Naive thymus-derived CD4-positive, alpha-beta T cell (primary cell): ENCODE data around the gene HSPA9. TPM values are rescaled to one million over a fixed set of nuclear protein-coding genes. Genes with fewer than 3 reads are reported as not detected.

Experiments used
- ATAC-seq: fragments of 150-1000 bp; cut with Tn5 transposase; 2 replicates; pipeline ENCODE4 v1.10.0; 2021; ENCODE audit warnings: mild to moderate bottlenecking, moderate library complexity
- CTCF ChIA-PET: fragments of 350-600 bp; sonication (Branson Sonifier 250); formaldehyde crosslinking; loops from one replicate; lab custom pipeline; 2021; ENCODE audit warnings: antibody characterized with exemption; lab: Charles Lee
- POLR2A ChIA-PET: fragments of 350-600 bp; sonication (Branson Sonifier 250); formaldehyde crosslinking; loops from one replicate; lab custom pipeline; 2021; ENCODE audit warnings: antibody characterized with exemption, inconsistent platforms; lab: Charles Lee
- DNase-seq, 9 donors: peaks; one replicate each; pipeline versions ENCODE4 v3.0.0 to v3.0.0-alpha.2; 2020 to 2022; ENCODE audit warnings: mixed read lengths in 1 of 9
- H3K27ac ChIP-seq: one replicate; pipeline ENCODE4 v1.7.0; 2013; ENCODE audit warnings: mild to moderate bottlenecking, low read depth, low read length, moderate library complexity
- H3K27me3 ChIP-seq, 2 donors: one replicate each; pipeline ENCODE4 v1.7.0; 2013; ENCODE audit warnings: low read length in 2 of 2, mild to moderate bottlenecking in 2 of 2, moderate library complexity in 2 of 2; ENCODE audit not compliant: control insufficient read depth in 2 of 2, insufficient read depth in 2 of 2
- H3K36me3 ChIP-seq, 3 experiments: 1 replicate in 2 of 3; 2 replicates in 1 of 3; pipeline ENCODE4 v1.7.0; 2013; ENCODE audit warnings: low read length in 3 of 3, mild to moderate bottlenecking in 3 of 3, moderate library complexity in 1 of 3; ENCODE audit not compliant: insufficient read depth in 3 of 3, control insufficient read depth in 2 of 3
- H3K4me1 ChIP-seq, 2 donors: one replicate each; pipeline ENCODE4 v1.7.0; 2013; ENCODE audit warnings: low read length in 2 of 2, mild to moderate bottlenecking in 2 of 2, moderate library complexity in 1 of 2; ENCODE audit not compliant: control insufficient read depth in 2 of 2, insufficient read depth in 2 of 2
- H3K4me3 ChIP-seq: 2 replicates; pipeline ENCODE4 v1.7.0; 2013; ENCODE audit warnings: mild to moderate bottlenecking, low read length
- H3K9me3 ChIP-seq, 3 experiments: 1 replicate in 2 of 3; 2 replicates in 1 of 3; pipeline ENCODE4 v1.7.0; 2013; ENCODE audit warnings: low read length in 3 of 3; ENCODE audit not compliant: control insufficient read depth in 2 of 3
- H3K27ac Mint-ChIP-seq, 9 donors: one replicate each; pipeline ENCODE4 v1.8.0; 2020 to 2022; ENCODE audit warnings: mixed read lengths in 9 of 9, mild to moderate bottlenecking in 8 of 9, moderate library complexity in 5 of 9, inconsistent platforms in 2 of 9
- H3K27me3 Mint-ChIP-seq, 5 donors: one replicate each; pipeline ENCODE4 v1.8.0; 2021 to 2022; ENCODE audit warnings: mixed read lengths in 5 of 5, mild to moderate bottlenecking in 1 of 5
- H3K36me3 Mint-ChIP-seq, 5 donors: one replicate each; pipeline ENCODE4 v1.8.0; 2020 to 2022; ENCODE audit warnings: mixed read lengths in 5 of 5, mild to moderate bottlenecking in 3 of 5, inconsistent platforms in 1 of 5
- H3K4me1 Mint-ChIP-seq, 7 donors: one replicate each; pipeline ENCODE4 v1.8.0; 2020 to 2022; ENCODE audit warnings: mixed read lengths in 7 of 7, mild to moderate bottlenecking in 3 of 7, inconsistent platforms in 1 of 7
- H3K4me3 Mint-ChIP-seq, 10 donors: one replicate each; pipeline ENCODE4 v1.8.0; 2020 to 2022; ENCODE audit warnings: mild to moderate bottlenecking in 10 of 10, mixed read lengths in 10 of 10, moderate library complexity in 6 of 10, inconsistent platforms in 2 of 10
- H3K9me3 Mint-ChIP-seq, 11 donors: one replicate each; pipeline ENCODE4 v1.8.0; 2020 to 2022; ENCODE audit warnings: mixed read lengths in 11 of 11, mild to moderate bottlenecking in 4 of 11, inconsistent platforms in 1 of 11, moderate library complexity in 1 of 11
- intact Hi-C, 2 donors: fragments of 100-400 bp; cut with micrococcal nuclease; formaldehyde crosslinking; loops; one replicate each; pipeline ENCODE4 v1.15.1; 2023
- polyA plus RNA-seq, 2 donors: library from polyadenylated mRNA; unstranded; fragments of 300-500 nt; fragmentation: Illumina TruSeq; gene quantifications; one replicate each; pipeline ENCODE4 v1.2.3, GENCODE V29; 2021
- total RNA-seq, 6 experiments: library from RNA in 5 of 6; stranded (reverse) in 5 of 6; gene quantifications; 1 replicate in 5 of 6; 2 replicates in 1 of 6; pipeline ENCODE4 v1.2.3 and lab custom pipeline; 2021 to 2026

HSPA9 gene
- total and polyA plus RNA-seq, 7 experiments from 2014 or later: 143 to 274 (median 171) TPM

- intact Hi-C loops: no loop called here
- DNase-seq: no peak
- H3K4me1 Mint-ChIP-seq: peaks cover 24 to 77% (median 60%) of the 10 kb centered on the region in 7 donors
Measured at GRCh38 chr5:138568061-138568824, 7.0 kb downstream of the HSPA9 start.

DNA sequence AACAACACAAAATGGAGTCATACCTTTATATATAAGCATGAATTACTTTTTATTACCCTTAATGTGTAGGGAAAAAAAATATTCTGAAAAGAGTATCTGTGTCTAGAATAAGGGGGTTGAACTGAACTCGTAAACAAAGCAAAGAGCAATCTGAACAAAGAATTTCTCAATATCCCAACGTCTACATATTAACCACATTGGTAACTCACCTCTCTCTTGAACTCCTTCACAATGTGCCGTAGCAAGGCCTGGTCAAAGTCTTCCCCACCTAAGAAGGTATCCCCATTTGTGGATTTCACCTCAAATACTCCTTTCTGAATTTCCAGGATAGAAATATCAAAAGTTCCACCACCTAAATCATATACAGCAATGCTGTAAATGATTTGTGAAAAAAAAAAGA, 8.4 kb downstream of the HSPA9 start:
- Histone ChIP-seq H3K4me3 (no peak overlapping the region), H3K9me3 (no peaks in the 10 kb centered on the region), H3K27me3 (no peaks in the 10 kb centered on the region), H3K36me3 (peaks cover 40 to 86% (median 56%) of the 10 kb centered on the region in 3 experiments), H3K4me1 (peaks cover 21 to 38% of the 10 kb centered on the region in 2 donors), H3K27ac (peak overlapping the region; percentile 4)
- ATAC-seq (no peak), DNase-seq (no peak)
- peaks cover 12 to 63% (median 42%) of the 10 kb centered on the region in 5 donors for H3K36me3 Mint-ChIP-seq
- POLR2A ChIA-PET: interaction anchor here (1.9 to 3.0 kb wide), 2 partner anchors 8 to 23 kb away, joined by 10 to 28 read pairs; partner anchors contain the start of genes ETF1 and HSPA9
- H3K4me1 Mint-ChIP-seq: peaks cover 20 to 73% (median 58%) of the 10 kb centered on the region in 7 donors
- H3K9me3 Mint-ChIP-seq: peaks cover 0 to 2% (median 0%) of the 10 kb centered on the region in 11 donors
- peak overlapping the region in 3 of 10 donors; percentile 16 to 49 (median 18) for H3K4me3 Mint-ChIP-seq
- H3K27me3 Mint-ChIP-seq: no peaks in the 10 kb centered on the region
- H3K27ac Mint-ChIP-seq: peak overlapping the region in 8 of 9 donors; percentile 45 to 94 (median 78)
- CTCF ChIA-PET: interaction anchor here (0.6 kb wide), 1 partner anchor 86 kb away, joined by 3 read pairs; no protein-coding TSS in a partner anchor
- intact Hi-C loops: no loop called here

More at GRCh38 chr5:138568061-138568824, 7.0 kb downstream of the HSPA9 start:
- H3K4me3 ChIP-seq: no peak overlapping the region
- peaks cover 24 to 38% of the 10 kb centered on the region in 2 donors for H3K4me1 ChIP-seq
- Mint-ChIP-seq H3K27me3 (no peaks in the 10 kb centered on the region), H3K4me3 (peak overlapping the region in 2 of 10 donors; percentile 2), H3K9me3 (peaks cover 0 to 2% (median 0%) of the 10 kb centered on the region in 11 donors), H3K36me3 (peaks cover 12 to 71% (median 52%) of the 10 kb centered on the region in 5 donors), H3K27ac (peak overlapping the region in 7 of 9 donors; percentile 23 to 63 (median 49))
- no peaks in the 10 kb centered on the region for H3K9me3 ChIP-seq
- no peak for ATAC-seq
- no peaks in the 10 kb centered on the region for H3K27me3 ChIP-seq
- H3K27ac ChIP-seq: no peak overlapping the region
- ChIA-PET POLR2A (interaction anchor here (1.1 to 3.0 kb wide), 2 partner anchors 7 to 25 kb away, joined by 5 to 28 read pairs; partner anchors contain the start of genes ETF1 and HSPA9), CTCF (interaction anchor here (0.6 kb wide), 1 partner anchor 21 kb away, joined by 4 read pairs; no protein-coding TSS in a partner anchor)
- peaks cover 41 to 95% (median 66%) of the 10 kb centered on the region in 3 experiments for H3K36me3 ChIP-seq

DNA sequence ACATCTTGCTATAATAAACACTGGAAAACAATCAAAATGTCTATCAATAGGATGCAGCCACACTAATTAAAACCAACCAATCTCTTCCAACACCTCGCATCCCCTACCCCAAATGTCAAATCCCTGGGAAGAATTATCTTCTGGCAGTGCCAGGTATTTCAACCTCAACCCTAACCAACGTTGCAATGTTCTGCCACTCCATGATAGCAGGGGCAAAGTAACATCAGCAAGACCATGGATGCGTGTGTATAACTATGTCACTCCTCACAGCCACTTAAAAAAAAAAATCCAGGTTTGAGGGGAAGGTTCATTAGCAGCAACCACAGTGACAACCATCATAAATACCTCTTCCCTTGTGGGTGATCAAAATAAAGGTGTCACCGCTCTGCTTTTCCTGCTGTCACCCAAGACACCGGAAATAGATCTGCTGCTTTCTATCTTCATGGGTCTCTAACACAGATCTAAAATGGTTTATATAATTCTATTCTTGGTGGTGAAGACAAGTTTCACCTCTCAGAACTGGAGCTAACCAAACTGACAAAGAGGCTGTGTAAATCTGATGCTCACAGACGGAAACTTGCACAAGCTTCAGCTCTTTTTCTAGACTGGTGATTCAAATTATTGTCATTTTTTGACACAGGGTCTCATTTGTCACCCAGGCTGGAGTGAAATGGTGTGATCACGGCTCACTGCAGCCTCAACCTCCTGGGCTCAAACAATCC, 9.9 kb downstream of the HSPA9 start:
- ChIA-PET POLR2A (interaction anchor here (1.2 to 3.0 kb wide), 3 partner anchors 10 to 21 kb away, joined by 3 to 28 read pairs (median 10); partner anchors contain the start of genes ETF1 and HSPA9), CTCF (interaction anchor here (0.6 to 1.0 kb wide), 2 partner anchors 10 to 78 kb away, joined by 4 read pairs; partner anchors contain the start of gene HSPA9)
- H3K27me3 ChIP-seq: no peaks in the 10 kb centered on the region
- Mint-ChIP-seq H3K4me3 (peak overlapping the region; percentile 23 to 77 (median 66)), H3K36me3 (peaks cover 16 to 62% (median 43%) of the 10 kb centered on the region in 5 donors), H3K27ac (peak overlapping the region; percentile 74 to 96 (median 92)), H3K4me1 (peaks cover 20 to 71% (median 54%) of the 10 kb centered on the region in 7 donors), H3K9me3 (peaks cover 0 to 4% (median 0%) of the 10 kb centered on the region in 11 donors), H3K27me3 (no peaks in the 10 kb centered on the region)
- peaks cover 49 to 86% (median 51%) of the 10 kb centered on the region in 3 experiments for H3K36me3 ChIP-seq
- peaks cover 21 to 38% of the 10 kb centered on the region in 2 donors for H3K4me1 ChIP-seq
- H3K4me3 ChIP-seq: peak overlapping the region; percentile 21
- intact Hi-C loops: loop anchor here in 1 of 2 donors (1.0 kb wide), 1 partner anchor 10 kb away; the partner anchor contains the start of gene HSPA9
- peak overlapping the region; percentile 64 for H3K27ac ChIP-seq
- no peaks in the 10 kb centered on the region for H3K9me3 ChIP-seq
- DNase-seq: peak in 7 of 9 donors; percentile 31 to 66 (median 50)
- peak; percentile 83 for ATAC-seq

- Mint-ChIP-seq H3K27ac (peak overlapping the region in 5 of 9 donors; percentile 44 to 95 (median 74)), H3K27me3 (no peaks in the 10 kb centered on the region), H3K9me3 (peaks cover 0 to 4% (median 0%) of the 10 kb centered on the region in 11 donors), H3K4me3 (no peak overlapping the region), H3K36me3 (peaks cover 16 to 63% (median 50%) of the 10 kb centered on the region in 5 donors), H3K4me1 (peaks cover 20 to 68% (median 55%) of the 10 kb centered on the region in 7 donors)
- ATAC-seq (no peak), DNase-seq (no peak)
- peaks cover 14 to 38% of the 10 kb centered on the region in 2 donors for H3K4me1 ChIP-seq
- peaks cover 53 to 88% (median 58%) of the 10 kb centered on the region in 3 experiments for H3K36me3 ChIP-seq
- H3K27ac ChIP-seq: peak overlapping the region; percentile 54
- no peaks in the 10 kb centered on the region for H3K27me3 ChIP-seq
- no peak overlapping the region for H3K4me3 ChIP-seq
- intact Hi-C loops: no loop called here
- ChIA-PET POLR2A (interaction anchor here (2.6 kb wide), 1 partner anchor 11 kb away, joined by 8 read pairs; the partner anchor contains the start of gene HSPA9), CTCF (no interaction called here)
- H3K9me3 ChIP-seq: no peaks in the 10 kb centered on the region
Measured at GRCh38 chr5:138564242-138564641, 11.0 kb downstream of the HSPA9 start.

DNA sequence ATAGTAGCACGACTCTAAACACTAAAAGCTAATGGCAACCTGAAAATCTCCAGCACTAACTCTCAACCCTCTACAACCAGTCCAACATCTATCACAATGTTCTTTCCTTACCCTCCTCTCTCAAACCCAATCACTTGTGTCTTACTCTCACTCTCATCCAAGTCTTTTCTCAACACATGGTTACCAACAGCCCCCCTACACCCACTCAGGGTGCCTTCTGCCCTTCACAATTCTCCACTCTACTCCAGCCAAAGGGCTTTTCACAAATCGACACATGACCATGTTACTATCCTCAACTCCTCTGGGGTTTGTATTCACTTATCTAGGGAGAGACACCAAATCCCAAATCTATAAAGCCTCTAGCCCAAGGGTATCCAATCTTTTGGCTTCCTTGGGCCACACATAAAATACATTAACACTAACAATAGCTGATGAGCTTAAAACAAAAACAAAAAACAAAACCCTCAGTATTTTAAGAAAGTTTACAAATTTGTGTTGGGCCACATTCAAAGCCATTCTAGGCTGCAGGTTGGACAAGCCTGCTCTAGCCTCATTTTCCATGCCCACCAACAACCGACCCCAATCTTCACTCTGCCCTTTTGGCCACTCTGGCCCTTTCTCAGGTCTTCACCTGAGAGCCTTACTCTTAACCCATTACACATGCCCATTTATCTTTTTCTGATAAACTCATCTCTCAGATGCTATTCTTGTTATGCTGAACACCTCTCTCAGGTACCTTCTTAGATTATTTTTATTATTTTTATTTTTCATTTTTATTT, 11.7 kb downstream of the HSPA9 start:
- intact Hi-C loops: loop anchor here in 1 of 2 donors (2.0 kb wide), 1 partner anchor 15 kb away; no protein-coding TSS in a partner anchor
- CTCF ChIA-PET: no interaction called here

More for the DNA sequence above, 11.7 kb downstream of the HSPA9 start:
- Mint-ChIP-seq H3K4me3 (no peak overlapping the region), H3K4me1 (peaks cover 13 to 67% (median 52%) of the 10 kb centered on the region in 7 donors), H3K27me3 (no peaks in the 10 kb centered on the region), H3K9me3 (peaks cover 0 to 4% (median 0%) of the 10 kb centered on the region in 11 donors), H3K27ac (peak overlapping the region; percentile 1 to 76 (median 64)), H3K36me3 (peaks cover 19 to 63% (median 51%) of the 10 kb centered on the region in 5 donors)
- Histone ChIP-seq H3K36me3 (peaks cover 53 to 89% (median 60%) of the 10 kb centered on the region in 3 experiments), H3K27me3 (no peaks in the 10 kb centered on the region), H3K9me3 (no peaks in the 10 kb centered on the region), H3K4me3 (no peak overlapping the region), H3K4me1 (peaks cover 14 to 35% of the 10 kb centered on the region in 2 donors), H3K27ac (peak overlapping the region; percentile 26)
- no peak for ATAC-seq
- POLR2A ChIA-PET: interaction anchor here (2.6 kb wide), 1 partner anchor 12 kb away, joined by 8 read pairs; the partner anchor contains the start of gene HSPA9
- no peak for DNase-seq
